Osteoblast (primary cell): ENCODE results near the gene RBM19. TPM values are rescaled to one million over a fixed set of nuclear protein-coding genes. Genes with fewer than 3 reads are reported as not detected.

Source experiments
- DNase-seq: peaks from one replicate; pipeline ENCODE4 v3.0.0; 2011; ENCODE audit warnings: low spot score, mixed read lengths; ENCODE audit not compliant: insufficient read length; ENCODE audit errors: missing footprints
- H2AFZ ChIP-seq: 2 replicates; pipeline ENCODE4 v1.6.0; 2011; ENCODE audit warnings: mild to moderate bottlenecking, low read length
- H3K27ac ChIP-seq: 2 replicates; pipeline ENCODE4 v1.5.1; 2011; ENCODE audit warnings: mild to moderate bottlenecking, low read depth, low read length, moderate library complexity
- H3K27me3 ChIP-seq: 2 replicates; pipeline ENCODE4 v1.6.0; 2012; ENCODE audit warnings: mild to moderate bottlenecking, control low read depth, inconsistent platforms, low read length, moderate library complexity; ENCODE audit not compliant: insufficient read depth
- H3K36me3 ChIP-seq: 2 replicates; pipeline ENCODE4 v1.5.1; 2011; ENCODE audit warnings: mild to moderate bottlenecking, low read length, control low read depth, moderate library complexity; ENCODE audit not compliant: insufficient read depth
- H3K4me1 ChIP-seq: 2 replicates; pipeline ENCODE4 v1.5.1; 2011; ENCODE audit warnings: mild to moderate bottlenecking, low read length, control low read depth, moderate library complexity; ENCODE audit not compliant: insufficient read depth
- H3K4me2 ChIP-seq: 2 replicates; pipeline ENCODE4 v1.6.0; 2011; ENCODE audit warnings: mild to moderate bottlenecking, low read length; ENCODE audit not compliant: insufficient read depth
- H3K4me3 ChIP-seq: fragments of 200-600 bp; sonication (generic); 3 replicates; pipeline ENCODE4 v1.5.1; 2012; ENCODE audit warnings: mild to moderate bottlenecking, low read length, inconsistent platforms; ENCODE audit not compliant: insufficient read depth
- H3K79me2 ChIP-seq: 2 replicates; pipeline ENCODE4 v1.6.0; 2012; ENCODE audit warnings: mild to moderate bottlenecking, low read length, control low read depth, inconsistent platforms; ENCODE audit not compliant: insufficient read depth
- H3K9me3 ChIP-seq: 2 replicates; pipeline ENCODE4 v1.5.1; 2011; ENCODE audit warnings: low read depth, low read length, control low read depth
- H4K20me1 ChIP-seq: 2 replicates; pipeline ENCODE4 v1.6.0; 2012; ENCODE audit warnings: mild to moderate bottlenecking, low read length, control low read depth; ENCODE audit not compliant: insufficient read depth
- total RNA-seq: library from RNA; depleted of rRNA; stranded (reverse); fragments of >200 nt; gene quantifications from 2 replicates; pipeline ENCODE4 v1.2.3, GENCODE V29; 2012
- TF ChIP-seq, protein P1 (sequence below): IDR thresholded peaks from 2 replicates; pipeline ENCODE4 v1.5.1; 2011; ENCODE audit warnings: mild to moderate bottlenecking, low read depth, low read length, moderate library complexity; ENCODE audit errors: extremely low read depth

The RBM19 gene
- total RNA-seq, 1 donor: 27.5 TPM

DNA sequence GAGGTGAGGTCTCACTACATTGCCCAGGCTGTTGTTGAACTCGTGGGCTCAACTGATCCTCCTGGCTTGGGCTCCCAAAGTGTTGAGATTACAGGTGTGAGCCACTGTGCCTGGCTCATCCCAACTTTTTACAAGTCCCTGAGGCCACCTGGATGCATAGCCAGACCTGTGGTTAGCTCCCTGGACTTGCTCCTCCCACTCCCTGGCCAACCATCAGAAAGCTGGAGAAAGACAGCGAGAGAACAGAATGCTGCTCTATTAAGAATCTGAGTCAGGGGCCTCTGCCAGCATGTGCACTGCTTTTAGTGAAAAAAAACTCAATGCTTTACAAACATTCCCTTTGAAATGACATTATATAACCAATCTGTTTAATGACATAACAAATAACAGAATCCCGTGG lies 78.2 kb downstream of the RBM19 start:
- no peaks in the 10 kb centered on the region for H3K79me2 ChIP-seq
- no peak overlapping the region for H3K4me2 ChIP-seq
- no peaks in the 10 kb centered on the region for H3K27me3 ChIP-seq
- TF ChIP-seq, protein P1, sequence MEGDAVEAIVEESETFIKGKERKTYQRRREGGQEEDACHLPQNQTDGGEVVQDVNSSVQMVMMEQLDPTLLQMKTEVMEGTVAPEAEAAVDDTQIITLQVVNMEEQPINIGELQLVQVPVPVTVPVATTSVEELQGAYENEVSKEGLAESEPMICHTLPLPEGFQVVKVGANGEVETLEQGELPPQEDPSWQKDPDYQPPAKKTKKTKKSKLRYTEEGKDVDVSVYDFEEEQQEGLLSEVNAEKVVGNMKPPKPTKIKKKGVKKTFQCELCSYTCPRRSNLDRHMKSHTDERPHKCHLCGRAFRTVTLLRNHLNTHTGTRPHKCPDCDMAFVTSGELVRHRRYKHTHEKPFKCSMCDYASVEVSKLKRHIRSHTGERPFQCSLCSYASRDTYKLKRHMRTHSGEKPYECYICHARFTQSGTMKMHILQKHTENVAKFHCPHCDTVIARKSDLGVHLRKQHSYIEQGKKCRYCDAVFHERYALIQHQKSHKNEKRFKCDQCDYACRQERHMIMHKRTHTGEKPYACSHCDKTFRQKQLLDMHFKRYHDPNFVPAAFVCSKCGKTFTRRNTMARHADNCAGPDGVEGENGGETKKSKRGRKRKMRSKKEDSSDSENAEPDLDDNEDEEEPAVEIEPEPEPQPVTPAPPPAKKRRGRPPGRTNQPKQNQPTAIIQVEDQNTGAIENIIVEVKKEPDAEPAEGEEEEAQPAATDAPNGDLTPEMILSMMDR: no peak
- no peaks in the 10 kb centered on the region for H3K36me3 ChIP-seq
- H4K20me1 ChIP-seq: peaks cover 12% of the 10 kb centered on the region
- H3K9me3 ChIP-seq: no peaks in the 10 kb centered on the region
- no peak overlapping the region for H2AFZ ChIP-seq
- no peak overlapping the region for H3K27ac ChIP-seq
- H3K4me1 ChIP-seq: peaks cover 19% of the 10 kb centered on the region
- H3K4me3 ChIP-seq: no peak overlapping the region
- DNase-seq: no peak

DNA sequence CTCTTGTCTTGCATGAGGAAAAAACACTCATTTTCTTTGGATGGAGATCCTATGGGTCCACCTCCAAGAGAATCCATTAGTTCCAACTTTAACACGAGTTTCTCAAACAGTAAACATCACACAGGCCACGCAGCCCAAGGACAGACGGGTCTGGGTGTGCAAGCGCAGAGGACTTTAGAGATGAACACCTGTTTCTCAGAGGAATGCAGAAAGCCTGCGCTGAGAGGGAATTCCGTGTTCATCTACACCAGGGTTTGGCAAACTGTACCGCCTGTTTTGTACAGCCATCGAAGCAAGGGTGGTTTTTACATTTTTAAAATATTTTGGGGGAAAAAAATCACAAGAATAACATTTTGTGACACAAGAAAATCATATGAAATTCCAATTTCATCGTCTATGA lies 79.4 kb downstream of the RBM19 start:
- DNase-seq: no peak

DNA sequence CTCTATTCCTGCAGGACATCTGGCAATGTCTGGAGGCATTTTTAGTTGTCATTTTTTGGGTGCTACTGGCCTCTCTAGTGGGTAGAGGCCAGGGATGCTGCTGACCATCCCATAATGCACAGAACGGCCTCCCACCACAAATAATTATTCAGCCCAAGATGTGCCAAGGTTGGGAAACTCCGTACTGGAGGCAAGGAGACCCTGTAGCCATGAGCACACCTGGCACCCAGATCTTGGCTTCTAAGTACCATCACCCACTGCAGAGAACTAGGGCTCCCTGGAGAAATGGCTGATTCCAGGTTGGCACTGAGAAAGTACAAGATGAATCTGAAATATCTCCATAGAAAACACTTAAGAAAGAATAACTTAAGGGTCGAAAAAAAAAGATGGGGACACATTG lies 81.7 kb downstream of the RBM19 start:
- TF ChIP-seq, protein P1: no peak
- no peaks in the 10 kb centered on the region for H3K27me3 ChIP-seq
- no peak overlapping the region for H3K4me2 ChIP-seq
- no peaks in the 10 kb centered on the region for H3K9me3 ChIP-seq
- H3K27ac ChIP-seq: no peak overlapping the region
- H3K4me1 ChIP-seq: peaks cover 6% of the 10 kb centered on the region
- no peak overlapping the region for H3K4me3 ChIP-seq
- H4K20me1 ChIP-seq: peaks cover 6% of the 10 kb centered on the region
- no peaks in the 10 kb centered on the region for H3K79me2 ChIP-seq
- H3K36me3 ChIP-seq: no peaks in the 10 kb centered on the region
- H2AFZ ChIP-seq: no peak overlapping the region
- DNase-seq: no peak

More for the DNA sequence above, 79.4 kb downstream of the RBM19 start:
- Histone ChIP-seq H3K36me3 (no peaks in the 10 kb centered on the region), H2AFZ (no peak overlapping the region), H4K20me1 (peaks cover 12% of the 10 kb centered on the region), H3K27ac (no peak overlapping the region), H3K27me3 (no peaks in the 10 kb centered on the region), H3K4me3 (no peak overlapping the region), H3K4me1 (peaks cover 19% of the 10 kb centered on the region), H3K9me3 (no peaks in the 10 kb centered on the region), H3K79me2 (no peaks in the 10 kb centered on the region), H3K4me2 (no peak overlapping the region)
- TF ChIP-seq, protein P1: no peak

DNA sequence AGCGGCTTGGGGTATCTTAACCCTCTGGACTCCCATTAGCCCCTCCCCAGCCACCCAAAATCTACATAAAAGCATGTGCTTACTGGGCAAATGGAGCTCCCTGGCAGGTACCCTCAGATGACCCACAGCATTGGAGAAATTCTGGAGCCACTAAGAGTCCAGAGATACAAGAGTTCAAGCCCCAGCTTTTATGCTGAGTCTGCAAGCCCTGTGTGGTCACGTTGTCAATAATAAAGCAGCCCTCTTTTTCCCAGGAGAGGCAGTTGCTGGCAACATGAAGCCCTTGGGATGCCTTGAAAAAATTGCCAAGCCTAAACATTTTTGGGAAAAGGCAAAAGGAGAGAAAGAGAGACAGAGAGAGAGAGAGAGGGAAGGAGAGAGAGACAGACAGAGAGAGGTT lies 83.4 kb downstream of the RBM19 start:
- Histone ChIP-seq H3K4me1 (no peaks in the 10 kb centered on the region), H3K79me2 (no peaks in the 10 kb centered on the region), H4K20me1 (no peaks in the 10 kb centered on the region), H3K27ac (no peak overlapping the region), H3K4me3 (no peak overlapping the region), H3K36me3 (no peaks in the 10 kb centered on the region), H3K4me2 (no peak overlapping the region), H3K9me3 (no peaks in the 10 kb centered on the region), H3K27me3 (no peaks in the 10 kb centered on the region), H2AFZ (no peak overlapping the region)
- no peak for DNase-seq
- TF ChIP-seq, protein P1: no peak
